Globus pallidus (tissue), 1 donor: ENCODE data around the gene HTR4.
"Not testable (repeated sequence)": the region's sequence is repeated elsewhere in the genome, so short reads cannot be mapped to it uniquely, and the experiment has no call there.

ENCODE experiments used
- DNase-seq: peaks from one replicate; pipeline ENCODE4 v3.0.0-alpha.2; 2015; ENCODE audit warnings: low spot score

Gene HTR4

GRCh38 chr5:148532969-148533670 is 121.2 kb downstream of the HTR4 start:
- no peak for DNase-seq

- not testable (repeated sequence) for DNase-seq
Observed at GRCh38 chr5:148529450-148529849, 124.9 kb downstream of the HTR4 start.

- no peak for DNase-seq
Observed at GRCh38 chr5:148524721-148525120, 129.6 kb downstream of the HTR4 start.

GRCh38 chr5:148523139-148523538 is 131.2 kb downstream of the HTR4 start:
- no peak for DNase-seq

GRCh38 chr5:148515460-148515859 is 138.9 kb downstream of the HTR4 start:
- DNase-seq = no peak

GRCh38 chr5:148514344-148514743 is 140.0 kb downstream of the HTR4 start:
- no peak for DNase-seq

- no peak for DNase-seq
Observed at GRCh38 chr5:148512498-148512897, 141.8 kb downstream of the HTR4 start.

- peak; percentile 18 for DNase-seq
Observed at GRCh38 chr5:148511810-148512347, 142.4 kb downstream of the HTR4 start.

- no peak for DNase-seq
Observed at GRCh38 chr5:148509893-148510292, 144.4 kb downstream of the HTR4 start.

GRCh38 chr5:148507648-148508047 is 146.7 kb downstream of the HTR4 start:
- no peak for DNase-seq

GRCh38 chr5:148499452-148499851 is 154.9 kb downstream of the HTR4 start:
- no peak for DNase-seq

- DNase-seq = no peak
Observed at GRCh38 chr5:148497757-148498156, 156.6 kb downstream of the HTR4 start.

GRCh38 chr5:148492351-148492750 is 162.0 kb downstream of the HTR4 start:
- DNase-seq = no peak

- no peak for DNase-seq
Observed at GRCh38 chr5:148491793-148492184, 162.5 kb downstream of the HTR4 start.

GRCh38 chr5:148491015-148491792 is 163.1 kb downstream of the HTR4 start:
- no peak for DNase-seq

- DNase-seq = no peak
Observed at GRCh38 chr5:148488757-148489156, 165.6 kb downstream of the HTR4 start.

GRCh38 chr5:148486456-148486855 is 167.9 kb downstream of the HTR4 start:
- no peak for DNase-seq

- no peak for DNase-seq
Observed at GRCh38 chr5:148484651-148485050, 169.7 kb downstream of the HTR4 start.

- DNase-seq = no peak
Observed at GRCh38 chr5:148483750-148484149, 170.6 kb downstream of the HTR4 start.

- DNase-seq = peak; percentile 38
Observed at GRCh38 chr5:148482697-148483462, 171.4 kb downstream of the HTR4 start.

GRCh38 chr5:148482196-148482595 is 172.1 kb downstream of the HTR4 start:
- DNase-seq = no peak

- DNase-seq = no peak
Observed at GRCh38 chr5:148477429-148477828, 176.9 kb downstream of the HTR4 start.
